ENCODE measurements around the gene ORC4. TPM values are rescaled to one million over a fixed set of nuclear protein-coding genes. Genes with fewer than 3 reads are reported as not detected.

Gene ORC4
- total and polyA plus RNA-seq, 7 donors: 15.1 to 52.0 (median 36.2) TPM

- 47 to 79% (median 61%) methylated on average over 1 of the region's 1 CpG for WGBS, 3 donors
- ATAC-seq: no peak
- TF ChIP-seq CTCF (IDR thresholded peaks at IDR 0.05): no peak
- Histone ChIP-seq H3K27ac (no peak overlapping the region), H3K4me1 (peaks cover 34% of the 10 kb centered on the region), H3K36me3 (ENCODE audit: insufficient read depth in 1 of 2, low read depth in 1 of 2) (peaks cover 0 to 4% of the 10 kb centered on the region in 2 donors), H3K9me3 (no peaks in the 10 kb centered on the region), H3K4me3 (no peak overlapping the region), H3K27me3 (ENCODE audit: insufficient read depth in 3 of 3, low read length in 2 of 3) (no peaks in the 10 kb centered on the region)
- intact Hi-C loops (cut with DNase I): no loop called here
- no peak for DNase-seq
Observed at GRCh38 chr2:148028781-148029180, 8.2 kb upstream of the ORC4 start.

GRCh38 chr2:148027822-148028221 lies 7.3 kb upstream of the ORC4 start:
- no peak for DNase-seq
- no peaks in the 10 kb centered on the region for H3K27me3 ChIP-seq (ENCODE audit: insufficient read depth in 3 of 3, low read length in 2 of 3)
- intact Hi-C loops (cut with DNase I): no loop called here
- TF ChIP-seq CTCF (IDR thresholded peaks at IDR 0.05): no peak
- H3K36me3 ChIP-seq (ENCODE audit: insufficient read depth in 1 of 2, low read depth in 1 of 2): peaks cover 0 to 4% of the 10 kb centered on the region in 2 donors
- H3K9me3 ChIP-seq: no peaks in the 10 kb centered on the region
- peaks cover 44% of the 10 kb centered on the region for H3K4me1 ChIP-seq
- ATAC-seq: no peak
- 97 to 98% (median 98%) methylated on average over 1 of the region's 1 CpG for WGBS, 3 donors
- H3K27ac ChIP-seq: no peak overlapping the region
- no peak overlapping the region for H3K4me3 ChIP-seq

- no peak overlapping the region for H3K27ac ChIP-seq
- intact Hi-C loops (cut with DNase I): no loop called here
- peaks cover 49% of the 10 kb centered on the region for H3K4me1 ChIP-seq
- TF ChIP-seq CTCF (IDR thresholded peaks at IDR 0.05): no peak
- H3K4me3 ChIP-seq: no peak overlapping the region
- no peaks in the 10 kb centered on the region for H3K9me3 ChIP-seq
- 42 to 71% (median 57%) methylated on average over 2 of the region's 2 CpGs for WGBS, 3 donors
- no peaks in the 10 kb centered on the region for H3K27me3 ChIP-seq (ENCODE audit: insufficient read depth in 3 of 3, low read length in 2 of 3)
- peaks cover 0 to 4% of the 10 kb centered on the region in 2 donors for H3K36me3 ChIP-seq (ENCODE audit: insufficient read depth in 1 of 2, low read depth in 1 of 2)
- DNase-seq (no peak), ATAC-seq (peak in 3 of 4 donors; percentile 36 to 60 (median 47))
Observed at GRCh38 chr2:148026573-148026972, 6.0 kb upstream of the ORC4 start.

GRCh38 chr2:148023861-148024260 lies 3.3 kb upstream of the ORC4 start:
- DNase-seq: no peak
- intact Hi-C loops (cut with DNase I): no loop called here
- H3K27me3 ChIP-seq (ENCODE audit: insufficient read depth in 3 of 3, low read length in 2 of 3): no peaks in the 10 kb centered on the region
- no peak for TF ChIP-seq CTCF (IDR thresholded peaks at IDR 0.05)
- ATAC-seq: no peak
- H3K4me1 ChIP-seq: peaks cover 54% of the 10 kb centered on the region
- peaks cover 0 to 4% of the 10 kb centered on the region in 2 donors for H3K36me3 ChIP-seq (ENCODE audit: insufficient read depth in 1 of 2, low read depth in 1 of 2)
- H3K4me3 ChIP-seq: no peak overlapping the region
- H3K27ac ChIP-seq: no peak overlapping the region
- H3K9me3 ChIP-seq: no peaks in the 10 kb centered on the region

GRCh38 chr2:148022882-148023281 lies 2.3 kb upstream of the ORC4 start:
- H3K9me3 ChIP-seq: no peaks in the 10 kb centered on the region
- H3K27ac ChIP-seq: no peak overlapping the region
- H3K4me1 ChIP-seq: peaks cover 49% of the 10 kb centered on the region
- TF ChIP-seq CTCF (IDR thresholded peaks at IDR 0.05): no peak
- DNase-seq (no peak), ATAC-seq (no peak)
- intact Hi-C loops (cut with DNase I): no loop called here
- no peaks in the 10 kb centered on the region for H3K27me3 ChIP-seq (ENCODE audit: insufficient read depth in 3 of 3, low read length in 2 of 3)
- WGBS, 3 donors: 87 to 95% (median 92%) methylated on average over 2 of the region's 2 CpGs
- H3K4me3 ChIP-seq: peak overlapping the region; percentile 76
- H3K36me3 ChIP-seq (ENCODE audit: insufficient read depth in 1 of 2, low read depth in 1 of 2): peaks cover 0 to 4% of the 10 kb centered on the region in 2 donors
